ENCODE measurements around the gene TIMM50. TPM values are rescaled to one million over a fixed set of nuclear protein-coding genes. Genes with fewer than 3 reads are reported as not detected.
A peak's percentile ranks its signal among the peaks of the same experiment; 100 is the strongest.

TIMM50 gene
- total RNA-seq, 1 donor from 2014 or later: 39.9 TPM

GRCh38 chr19:39509233-39509632, 28.6 kb downstream of the TIMM50 start:
- Mint-ChIP-seq H3K4me1 (peaks cover 14% of the 10 kb centered on the region), H3K27ac (no peak overlapping the region), H3K36me3 (no peaks in the 10 kb centered on the region), H3K9me3 (peaks cover 9% of the 10 kb centered on the region), H3K4me3 (peak overlapping the region; percentile 60), H3K27me3 (ENCODE audit: insufficient read depth, low read depth) (peaks cover 62% of the 10 kb centered on the region)
- no peak overlapping the region for H3K27ac ChIP-seq
- no peak overlapping the region for H3K4me2 ChIP-seq
- no peak overlapping the region for H2AFZ ChIP-seq (replicated peaks)
- DNase-seq (ENCODE audit: low spot score): no peak
- no peak overlapping the region for H3K4me3 ChIP-seq
- H3K36me3 ChIP-seq: no peaks in the 10 kb centered on the region
- H3K4me1 ChIP-seq: peaks cover 3% of the 10 kb centered on the region
- TF ChIP-seq, protein P1, sequence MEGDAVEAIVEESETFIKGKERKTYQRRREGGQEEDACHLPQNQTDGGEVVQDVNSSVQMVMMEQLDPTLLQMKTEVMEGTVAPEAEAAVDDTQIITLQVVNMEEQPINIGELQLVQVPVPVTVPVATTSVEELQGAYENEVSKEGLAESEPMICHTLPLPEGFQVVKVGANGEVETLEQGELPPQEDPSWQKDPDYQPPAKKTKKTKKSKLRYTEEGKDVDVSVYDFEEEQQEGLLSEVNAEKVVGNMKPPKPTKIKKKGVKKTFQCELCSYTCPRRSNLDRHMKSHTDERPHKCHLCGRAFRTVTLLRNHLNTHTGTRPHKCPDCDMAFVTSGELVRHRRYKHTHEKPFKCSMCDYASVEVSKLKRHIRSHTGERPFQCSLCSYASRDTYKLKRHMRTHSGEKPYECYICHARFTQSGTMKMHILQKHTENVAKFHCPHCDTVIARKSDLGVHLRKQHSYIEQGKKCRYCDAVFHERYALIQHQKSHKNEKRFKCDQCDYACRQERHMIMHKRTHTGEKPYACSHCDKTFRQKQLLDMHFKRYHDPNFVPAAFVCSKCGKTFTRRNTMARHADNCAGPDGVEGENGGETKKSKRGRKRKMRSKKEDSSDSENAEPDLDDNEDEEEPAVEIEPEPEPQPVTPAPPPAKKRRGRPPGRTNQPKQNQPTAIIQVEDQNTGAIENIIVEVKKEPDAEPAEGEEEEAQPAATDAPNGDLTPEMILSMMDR (IDR thresholded peaks at IDR 0.05): no peak
- TF ChIP-seq EZH2phosphoT487 (IDR thresholded peaks at IDR 0.05): no peak
- TF ChIP-seq EZH2 (IDR thresholded peaks at IDR 0.05): no peak
- no peak overlapping the region for H3K9ac ChIP-seq
- no peaks in the 10 kb centered on the region for H4K20me1 ChIP-seq (ENCODE audit: low read depth)
- peaks cover 75% of the 10 kb centered on the region for H3K27me3 ChIP-seq
- H3K9me3 ChIP-seq (ENCODE audit: low read depth): no peaks in the 10 kb centered on the region
- H3F3A ChIP-seq (ENCODE audit: low read depth): peaks cover 28% of the 10 kb centered on the region
- no peaks in the 10 kb centered on the region for H3K79me2 ChIP-seq (ENCODE audit: low read depth)

DNA sequence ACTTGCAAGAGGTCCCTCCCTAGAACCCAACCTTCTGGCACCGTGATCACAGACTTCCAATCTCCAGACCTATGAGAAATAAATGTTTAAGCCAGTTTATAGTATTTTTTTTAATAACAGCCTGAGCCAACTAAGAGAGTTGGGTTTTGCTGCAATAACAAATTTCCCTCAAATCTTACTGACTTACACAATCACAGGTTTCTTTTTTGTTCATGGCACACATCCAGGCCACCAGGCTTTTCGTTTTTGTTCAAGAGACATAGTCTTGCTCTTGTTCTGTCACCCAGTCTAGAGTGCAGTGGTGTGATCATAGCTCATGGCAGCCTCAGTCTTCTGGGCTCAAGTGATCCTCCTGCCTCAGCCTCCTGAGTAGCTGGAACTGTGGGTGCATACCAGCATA, 32.4 kb downstream of the TIMM50 start:
- H3K4me2 ChIP-seq: no peak overlapping the region
- H3K4me3 Mint-ChIP-seq: no peak overlapping the region
- H3K4me1 Mint-ChIP-seq: peaks cover 12% of the 10 kb centered on the region
- no peak overlapping the region for H3K27ac Mint-ChIP-seq
- no peak overlapping the region for H2AFZ ChIP-seq (replicated peaks)
- peaks cover 3% of the 10 kb centered on the region for H3K9me3 Mint-ChIP-seq
- no peaks in the 10 kb centered on the region for H3K36me3 Mint-ChIP-seq
- H3K4me1 ChIP-seq: peaks cover 5% of the 10 kb centered on the region
- DNase-seq (ENCODE audit: low spot score): no peak
- H3K4me3 ChIP-seq: no peak overlapping the region
- peaks cover 63% of the 10 kb centered on the region for H3K27me3 Mint-ChIP-seq (ENCODE audit: insufficient read depth, low read depth)
- H3K9ac ChIP-seq: no peak overlapping the region
- peaks cover 24% of the 10 kb centered on the region for H3F3A ChIP-seq (ENCODE audit: low read depth)
- H3K27ac ChIP-seq: no peak overlapping the region
- TF ChIP-seq EZH2phosphoT487 (IDR thresholded peaks at IDR 0.05): no peak
- TF ChIP-seq EZH2 (IDR thresholded peaks at IDR 0.05): no peak
- TF ChIP-seq, protein P1 (IDR thresholded peaks at IDR 0.05): no peak
- no peaks in the 10 kb centered on the region for H4K20me1 ChIP-seq (ENCODE audit: low read depth)
- no peaks in the 10 kb centered on the region for H3K9me3 ChIP-seq (ENCODE audit: low read depth)
- H3K27me3 ChIP-seq: peaks cover 64% of the 10 kb centered on the region
- no peaks in the 10 kb centered on the region for H3K36me3 ChIP-seq
- H3K79me2 ChIP-seq (ENCODE audit: low read depth): peaks cover 14% of the 10 kb centered on the region

GRCh38 chr19:39514840-39515550, 34.4 kb downstream of the TIMM50 start, which contains the start of gene SELENOV:
Gene SELENOV (plus strand): TSS chr19:39515139. CDS start chr19:39515213, 74 bp downstream.
- Histone ChIP-seq H3K9me3 (ENCODE audit: low read depth) (no peaks in the 10 kb centered on the region), H3K4me2 (peak within 1 kb of the TSS; percentile 95), H3K79me2 (ENCODE audit: low read depth) (peaks cover 14% of the 10 kb centered on the region), H3K27ac (no peak within 1 kb of the TSS), H4K20me1 (ENCODE audit: low read depth) (peaks cover 4% of the 10 kb centered on the region), H3F3A (ENCODE audit: low read depth) (peaks cover 31% of the 10 kb centered on the region), H3K9ac (peak within 1 kb of the TSS; percentile 47), H3K36me3 (no peaks in the 10 kb centered on the region), H3K27me3 (peaks cover 44% of the 10 kb centered on the region), H2AFZ (replicated peaks) (peak within 1 kb of the TSS; percentile 95), H3K4me1 (peaks cover 4% of the 10 kb centered on the region), H3K4me3 (peak within 1 kb of the TSS; percentile 94)
- TF ChIP-seq, protein P1 (IDR thresholded peaks at IDR 0.05): peak; percentile 51
- no peak for TF ChIP-seq EZH2 (IDR thresholded peaks at IDR 0.05)
- no peak for TF ChIP-seq EZH2phosphoT487 (IDR thresholded peaks at IDR 0.05)
- peaks cover 56% of the 10 kb centered on the region for H3K27me3 Mint-ChIP-seq (ENCODE audit: insufficient read depth, low read depth)
- peaks cover 19% of the 10 kb centered on the region for H3K4me1 Mint-ChIP-seq
- DNase-seq (ENCODE audit: low spot score): peak; percentile 87
- H3K4me3 Mint-ChIP-seq: peak within 1 kb of the TSS; percentile 83
- peaks cover 3% of the 10 kb centered on the region for H3K9me3 Mint-ChIP-seq
- H3K36me3 Mint-ChIP-seq: no peaks in the 10 kb centered on the region
- H3K27ac Mint-ChIP-seq: no peak within 1 kb of the TSS

All from neural progenitor cell (in vitro differentiated cells).